Heart left ventricle (tissue), 16 donors: ENCODE measurements around the gene TMEM150A. TPM values are rescaled to one million over a fixed set of nuclear protein-coding genes. Genes with fewer than 3 reads are reported as not detected.
"Not testable (repeated sequence)": the region's sequence is repeated elsewhere in the genome, so short reads cannot be mapped to it uniquely, and the experiment has no call there.

Experiments
- ATAC-seq, 4 donors: fragments of 200-7000 bp; cut with Tn5 transposase; one replicate each; pipeline ENCODE4 v1.9.1; 2020 to 2022; ENCODE audit warnings: moderate library complexity in 4 of 4, mild to moderate bottlenecking in 3 of 4, moderate number of reproducible peaks in 1 of 4
- DNase-seq, 5 donors: peaks; one replicate each; pipeline ENCODE4 v3.0.0-alpha.2; 2020
- H3K27ac ChIP-seq, 12 donors: fragments of 200-600 bp; sonication (generic) in 4 of 12; one replicate each; pipeline versions ENCODE4 v1.5.0 to v1.8.0; 2016 to 2022; ENCODE audit warnings: mild to moderate bottlenecking in 2 of 12
- H3K27me3 ChIP-seq, 9 donors: fragments of 200-600 bp; sonication (generic) in 2 of 9; one replicate each; pipeline versions ENCODE4 v1.5.1 to v1.8.0; 2016 to 2022; ENCODE audit warnings: mild to moderate bottlenecking in 3 of 9
- H3K36me3 ChIP-seq, 9 donors: fragments of 200-600 bp; sonication (generic) in 2 of 9; one replicate each; pipeline versions ENCODE4 v1.5.0 to v1.8.0; 2018 to 2022; ENCODE audit warnings: mild to moderate bottlenecking in 2 of 9
- H3K4me1 ChIP-seq, 12 donors: fragments of 200-600 bp; sonication (generic) in 4 of 12; one replicate each; pipeline versions ENCODE4 v1.5.0 to v1.8.0; 2016 to 2022; ENCODE audit warnings: mild to moderate bottlenecking in 3 of 12
- H3K4me3 ChIP-seq, 12 donors: fragments of 200-600 bp; sonication (generic) in 4 of 12; one replicate each; pipeline versions ENCODE4 v1.5.0 to v1.8.0; 2017 to 2022; ENCODE audit warnings: mild to moderate bottlenecking in 9 of 12, moderate library complexity in 4 of 12
- H3K9me3 ChIP-seq, 12 donors: fragments of 200-600 bp; sonication (generic) in 4 of 12; one replicate each; pipeline versions ENCODE4 v1.5.0 to v1.8.0; 2016 to 2022; ENCODE audit warnings: mild to moderate bottlenecking in 1 of 12
- POLR2A ChIP-seq, 2 donors: fragments of 450-650 bp; IDR thresholded peaks; one replicate each; pipeline ENCODE4 v1.6.1; 2017; ENCODE audit warnings: antibody characterized with exemption in 2 of 2, mild to moderate bottlenecking in 2 of 2, moderate library complexity in 2 of 2
- WGBS, 4 donors: extraction: QIAGEN DNeasy Blood & Tissue Kit in 2 of 4; methylation state at CpG; one replicate each; pipeline versions ENCODE4 v1.1.5 to v1.1.7; 2013 to 2018; 5-methylcytosine and 5-hydroxymethylcytosine counted together
- intact Hi-C, 10 donors: fragments of 100-400 bp; cut with DNase I; formaldehyde crosslinking; loops; one replicate each; pipeline versions ENCODE4 v1.11.1 to v1.14.2; 2022
- polyA plus RNA-seq, 2 donors: library from polyadenylated mRNA; stranded (reverse); fragments of 200-250 nt; gene quantifications; one replicate each; pipeline ENCODE4 v1.2.3, GENCODE V29; 2013
- total RNA-seq, 9 donors: library from RNA; depleted of rRNA in 2 of 9; stranded (reverse); fragments of >200 nt in 2 of 9; fragmentation: NEBNext Ultra II Directional in 3 of 9; extraction: Animal tissue kit (Norgen Biotek cat#: 25700) in 3 of 9; gene quantifications; one replicate each; pipeline versions ENCODE4 v1.1.0 to v1.2.4, GENCODE V29; 2016 to 2023
- TF ChIP-seq, protein P1 (sequence below), 12 donors: fragments of 200-600 bp; sonication (generic) in 4 of 12; IDR thresholded peaks; one replicate each; pipeline versions ENCODE4 v1.5.0 to v1.8.0; 2018 to 2022; ENCODE audit warnings: antibody characterized with exemption in 12 of 12, mild to moderate bottlenecking in 5 of 12
- donor health status: ischemic (EF 13 %, LVEDD 7.1; RV severe dilation, severe dysfunction).
- donor health status: healthy with polysubstance abuse.
- donor health status: DM: no; HTN: yes; CAD: no.
- donor health status: DM: no; HTN: no; CAD: no.
- donor health status: ischemic (EF 25% LVEDD 6.9; RV normal size, moderate dysfunction).
- donor health status: ischemic (EF 25% LVEDD 5.7; RV mildly dilated, moderate dysfunction).
- donor health status: healthy.
- donor health status: DM: yes; HTN: yes; CAD: no.
- donor health status: ischemic (EF 35%, LVEDD 5.7; RV mildly dilated, moderate dysfunction).
- donor health status: nonischemic (EF 11% LVEDD 7.7; RV severe dilation, severe dysfunction).
- donor health status: DM: yes; HTN: yes; CAD: no.
- donor health status: PGD.
- donor health status: ischemic (EF 29% LVEDD 5.4; RV normal size, mild dysfunction).
- donor health status: nonischemic (EF 23%, LVEDD 6.1; RV moderate dilation, normal function).

TMEM150A gene
- total and polyA plus RNA-seq, 11 donors, result 6.4 to 20.8 (median 11.5) TPM

DNA sequence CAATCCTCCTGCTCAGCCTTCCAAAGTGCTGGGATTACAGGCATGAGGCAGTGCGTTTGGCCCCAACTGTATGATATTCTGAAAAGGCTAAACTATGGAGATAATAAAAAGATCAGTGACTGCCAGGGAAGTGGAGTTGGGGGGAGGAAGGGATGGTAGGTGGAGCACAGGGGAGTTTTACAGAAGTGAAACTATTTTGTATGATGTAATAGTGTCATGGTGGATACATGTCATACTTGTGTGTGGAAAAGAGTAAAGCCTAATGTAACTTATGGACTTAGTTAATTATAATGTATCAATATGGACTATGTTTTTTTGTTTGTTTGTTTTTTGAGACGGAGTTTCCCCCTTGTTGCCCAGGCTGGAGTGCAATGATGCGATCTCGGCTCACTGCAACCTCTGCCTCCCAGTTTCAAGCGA lies 38.3 kb downstream of the TMEM150A start:
- DNase-seq (no peak), ATAC-seq (no peak)
- Histone ChIP-seq H3K4me1 (peaks cover 0 to 30% (median 14%) of the 10 kb centered on the region in 12 donors), H3K36me3 (peaks cover 0 to 6% (median 1%) of the 10 kb centered on the region in 9 donors), H3K27ac (peak overlapping the region in 1 of 12 donors; percentile 79), H3K9me3 (no peaks in the 10 kb centered on the region), H3K27me3 (no peaks in the 10 kb centered on the region), H3K4me3 (no peak overlapping the region)
- intact Hi-C loops, result loop anchor here in 6 of 10 donors (5.0 kb wide), 3 partner anchors 38 to 53 kb away; partner anchors contain the start of genes C2orf68 (in 2 of the 6), TMEM150A (in 2 of the 6) and USP39 (in 2 of the 6)
- TF ChIP-seq, protein P1, sequence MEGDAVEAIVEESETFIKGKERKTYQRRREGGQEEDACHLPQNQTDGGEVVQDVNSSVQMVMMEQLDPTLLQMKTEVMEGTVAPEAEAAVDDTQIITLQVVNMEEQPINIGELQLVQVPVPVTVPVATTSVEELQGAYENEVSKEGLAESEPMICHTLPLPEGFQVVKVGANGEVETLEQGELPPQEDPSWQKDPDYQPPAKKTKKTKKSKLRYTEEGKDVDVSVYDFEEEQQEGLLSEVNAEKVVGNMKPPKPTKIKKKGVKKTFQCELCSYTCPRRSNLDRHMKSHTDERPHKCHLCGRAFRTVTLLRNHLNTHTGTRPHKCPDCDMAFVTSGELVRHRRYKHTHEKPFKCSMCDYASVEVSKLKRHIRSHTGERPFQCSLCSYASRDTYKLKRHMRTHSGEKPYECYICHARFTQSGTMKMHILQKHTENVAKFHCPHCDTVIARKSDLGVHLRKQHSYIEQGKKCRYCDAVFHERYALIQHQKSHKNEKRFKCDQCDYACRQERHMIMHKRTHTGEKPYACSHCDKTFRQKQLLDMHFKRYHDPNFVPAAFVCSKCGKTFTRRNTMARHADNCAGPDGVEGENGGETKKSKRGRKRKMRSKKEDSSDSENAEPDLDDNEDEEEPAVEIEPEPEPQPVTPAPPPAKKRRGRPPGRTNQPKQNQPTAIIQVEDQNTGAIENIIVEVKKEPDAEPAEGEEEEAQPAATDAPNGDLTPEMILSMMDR (IDR thresholded peaks at IDR 0.05), result no peak
- no peak for TF ChIP-seq POLR2A (IDR thresholded peaks at IDR 0.05)
- 86 to 89% (median 87%) methylated on average over 5 of the region's 5 CpGs for WGBS, 4 donors

DNA sequence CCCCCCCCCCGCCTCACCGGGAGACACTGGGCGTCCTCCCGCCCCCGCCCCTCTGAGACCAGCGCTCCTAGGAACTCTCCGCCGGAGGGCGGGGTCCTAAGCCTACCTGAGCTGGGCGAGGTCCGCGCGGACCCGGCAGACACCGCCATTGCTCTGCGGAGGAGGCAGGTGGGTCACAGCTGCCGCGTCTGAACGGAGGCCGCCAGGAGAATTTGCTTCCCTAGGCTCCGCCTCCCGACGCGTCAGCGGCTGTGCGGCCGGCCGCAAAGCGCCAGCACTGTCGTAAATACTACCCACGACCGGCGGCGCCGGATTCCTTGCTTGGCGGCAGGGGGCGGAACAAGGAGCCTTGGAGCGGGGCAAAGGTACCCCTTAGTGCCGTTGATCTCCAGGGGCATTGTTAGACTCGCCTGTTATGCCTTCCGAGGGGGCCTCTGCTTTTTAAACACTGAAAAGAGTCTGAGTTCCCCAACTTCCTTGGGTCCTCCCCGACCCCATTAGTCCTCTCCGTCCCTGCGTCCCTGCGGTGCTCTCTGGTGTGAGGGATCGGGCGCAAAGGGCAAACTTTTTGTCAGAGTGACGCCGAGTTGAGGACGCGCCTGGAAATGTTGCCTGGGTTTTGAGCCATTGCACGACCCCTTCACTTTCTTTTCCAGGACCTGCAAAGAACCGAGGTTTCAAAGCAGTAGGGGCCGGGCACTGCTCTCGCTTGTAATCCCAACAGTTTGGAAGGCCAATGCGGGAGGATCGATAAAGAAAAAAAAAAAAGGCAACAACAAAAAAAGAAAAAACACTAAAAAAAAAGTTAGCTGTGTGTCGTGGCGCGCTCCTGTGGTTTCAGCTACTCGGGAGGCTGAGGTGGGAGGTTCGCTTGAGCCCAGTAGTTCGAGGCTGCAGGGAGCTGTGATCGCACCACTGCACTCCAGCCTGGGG lies 41.0 kb downstream of the TMEM150A start, which contains the start of gene GGCX:
TSS of gene GGCX (minus strand) at position 214 of the 933 bp plus-strand sequence. CDS start at position 149, 65 bp downstream.
- Histone ChIP-seq H3K36me3 (peaks cover 0 to 30% (median 23%) of the 10 kb centered on the region in 9 donors), H3K27me3 (no peaks in the 10 kb centered on the region), H3K27ac (peak within 1 kb of the TSS; percentile 56 to 96 (median 89)), H3K4me3 (peak within 1 kb of the TSS; percentile 62 to 93 (median 79)), H3K9me3 (no peaks in the 10 kb centered on the region), H3K4me1 (peaks cover 0 to 32% (median 14%) of the 10 kb centered on the region in 12 donors)
- WGBS, 4 donors, result 4 to 9% (median 6%) methylated on average over 32 to 64 of the region's 64 CpGs
- DNase-seq (peak; percentile 96 to 98 (median 97)), ATAC-seq (peak; percentile 95 to 97 (median 96))
- intact Hi-C loops, result loop anchor here in 8 of 10 donors (1.0 to 5.0 kb wide), 6 partner anchors 23 to 56 kb away; partner anchors contain the start of genes TMEM150A (in 3 of the 8), USP39 (in 3 of the 8), C2orf68 (in 2 of the 8) and MAT2A (in 1 of the 8)
- TF ChIP-seq, protein P1 (IDR thresholded peaks at IDR 0.05), result peak in 6 of 12 donors; percentile 12 to 62 (median 30)
- TF ChIP-seq POLR2A (IDR thresholded peaks at IDR 0.05), result peak in 1 of 2 donors; percentile 91

- ATAC-seq (peak in 3 of 4 donors; percentile 1 to 24 (median 3)), DNase-seq (no peak)
- 3 to 4% (median 3%) methylated on average over 12 to 14 of the region's 14 CpGs for WGBS, 4 donors
- intact Hi-C loops, result loop anchor here in 8 of 10 donors (1.0 to 5.0 kb wide), 6 partner anchors 22 to 56 kb away; partner anchors contain the start of genes TMEM150A (in 3 of the 8), USP39 (in 3 of the 8), C2orf68 (in 2 of the 8) and MAT2A (in 1 of the 8)
- Histone ChIP-seq H3K4me3 (peak overlapping the region; percentile 62 to 93 (median 79)), H3K4me1 (peaks cover 0 to 32% (median 14%) of the 10 kb centered on the region in 12 donors), H3K27ac (peak overlapping the region; percentile 56 to 96 (median 89)), H3K36me3 (peaks cover 0 to 37% (median 26%) of the 10 kb centered on the region in 9 donors), H3K9me3 (no peaks in the 10 kb centered on the region), H3K27me3 (no peaks in the 10 kb centered on the region)
- no peak for TF ChIP-seq POLR2A (IDR thresholded peaks at IDR 0.05)
- TF ChIP-seq, protein P1 (IDR thresholded peaks at IDR 0.05), result no peak
Measured at GRCh38 chr2:85560812-85561279, 41.7 kb downstream of the TMEM150A start.

DNA sequence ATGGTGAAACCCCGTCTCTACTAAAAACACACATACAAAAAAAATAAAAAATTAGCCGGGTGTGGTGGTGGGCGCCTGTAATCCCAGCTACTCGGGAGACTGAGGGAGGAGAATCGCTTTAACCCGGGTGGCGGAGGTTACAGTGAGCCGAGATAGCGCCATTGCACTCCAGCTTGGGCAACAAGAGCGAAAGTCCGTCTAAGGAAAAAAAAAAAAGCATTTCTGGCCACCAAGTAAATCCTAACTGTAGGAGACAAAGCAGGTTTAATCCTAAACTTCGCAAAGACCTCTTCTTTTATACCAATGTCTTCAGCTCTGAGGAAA lies 42.1 kb downstream of the TMEM150A start:
- not testable (repeated sequence) for H3K27me3 ChIP-seq, ATAC-seq, DNase-seq, H3K9me3 ChIP-seq
- intact Hi-C loops, result loop anchor here in 7 of 10 donors (2.0 to 5.0 kb wide), 5 partner anchors 22 to 57 kb away; partner anchors contain the start of genes TMEM150A (in 3 of the 7), C2orf68 (in 2 of the 7), USP39 (in 2 of the 7) and MAT2A (in 1 of the 7)
- Histone ChIP-seq H3K27ac (peak overlapping the region in 3 of 12 donors; percentile 90 to 96 (median 92)), H3K4me3 (peak overlapping the region in 11 of 12 donors; percentile 62 to 93 (median 79)), H3K4me1 (peaks cover 0 to 32% (median 14%) of the 10 kb centered on the region in 12 donors), H3K36me3 (peaks cover 0 to 42% (median 31%) of the 10 kb centered on the region in 9 donors)
- WGBS, 4 donors, result 82 to 86% (median 84%) methylated on average over 12 of the region's 12 CpGs
